ENCODE measurements around the gene NDUFS6.

DNA sequence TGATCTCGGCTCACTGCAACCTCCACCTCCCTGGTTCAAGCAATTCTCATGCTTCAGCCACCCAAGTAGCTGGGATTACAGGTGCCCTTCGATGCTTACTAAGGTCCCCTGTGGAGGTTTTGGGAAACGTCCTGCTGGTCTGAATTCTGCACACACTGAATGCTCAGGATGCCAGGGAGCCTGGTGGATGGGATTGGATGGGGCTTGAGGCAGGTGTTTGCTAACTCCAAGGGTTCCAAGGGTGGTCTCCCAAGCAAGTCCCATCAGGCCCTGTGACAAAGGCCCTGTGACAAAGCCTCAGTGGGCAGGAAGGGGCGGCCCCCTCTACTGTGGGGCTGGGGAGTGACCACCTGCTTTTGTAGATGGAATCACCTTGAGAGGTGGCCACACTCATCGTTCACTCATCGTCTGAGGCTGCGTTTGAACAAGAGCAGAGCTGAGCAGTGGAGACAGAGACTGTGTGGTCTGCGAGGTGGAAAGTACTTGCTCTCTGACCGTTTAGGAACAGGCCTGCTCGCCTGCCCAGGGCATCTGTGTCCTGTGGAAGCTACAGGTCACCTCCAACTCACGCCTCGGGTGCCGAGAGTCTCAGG is 41.7 kb upstream of the NDUFS6 start:
- TF ChIP-seq POLR2A (IDR thresholded peaks at IDR 0.05) (no peak), CTCF (IDR thresholded peaks at IDR 0.05) (no peak)

All from heart left ventricle (tissue), 13 donors.